Testis (tissue), 2 donors: ENCODE data around the gene PSD4.

Experiments
- CTCF ChIP-seq, 3 experiments: fragments of 450-650 bp in 2 of 3; fragments of 200-600 bp in 1 of 3; sonication (generic) in 1 of 3; IDR thresholded peaks; one replicate each; pipeline ENCODE4 v1.5.1; 2016 to 2019; ENCODE audit warnings: antibody characterized with exemption in 3 of 3, mild to moderate bottlenecking in 2 of 3, moderate library complexity in 1 of 3
- POLR2A ChIP-seq: fragments of 450-650 bp; IDR thresholded peaks from one replicate; pipeline ENCODE4 v1.6.1; 2017; ENCODE audit warnings: antibody characterized with exemption, mild to moderate bottlenecking, moderate library complexity

DNA sequence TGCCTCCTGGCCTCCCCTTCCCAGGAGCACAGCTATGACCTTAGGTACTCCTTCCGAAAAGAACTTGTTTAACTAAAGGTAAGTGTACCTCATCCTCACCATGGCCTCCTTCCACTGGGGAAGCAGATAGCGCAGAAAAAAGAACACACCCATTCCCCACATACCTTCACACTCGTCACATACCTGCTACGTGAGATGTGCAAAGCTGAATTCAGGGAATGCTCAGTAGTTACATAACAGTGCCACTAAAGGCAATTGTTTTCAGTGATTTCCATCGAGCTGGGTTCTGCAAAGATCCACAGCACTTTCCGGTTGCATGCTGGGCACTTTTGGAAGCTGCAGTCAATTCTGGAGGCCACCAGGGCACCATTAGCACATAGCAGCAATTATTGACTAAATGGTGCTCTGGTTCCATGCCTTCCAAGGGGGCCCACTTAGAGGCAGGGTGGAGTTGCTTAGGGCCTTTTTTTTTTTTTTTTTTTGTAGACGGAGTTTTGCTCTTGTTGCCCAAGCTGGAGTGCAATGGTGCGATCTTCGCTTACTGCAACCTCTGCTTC lies 63.9 kb downstream of the PSD4 start:
- TF ChIP-seq CTCF (IDR thresholded peaks at IDR 0.05) (no peak), POLR2A (no peak)
